HCT116 (cell line): Measurements from ENCODE around the gene RPL7A.

Experiments used
- CEBPB ChIP-seq: IDR thresholded peaks from 2 replicates; pipeline ENCODE4 v1.6.1; 2012; ENCODE audit warnings: low read depth
- EZH2phosphoT487 ChIP-seq: fragments of 200-600 bp; IDR thresholded peaks from 2 replicates; pipeline ENCODE4 v1.6.1; 2018; ENCODE audit warnings: antibody characterized with exemption, borderline replicate concordance
- POLR2A ChIP-seq: IDR thresholded peaks from 2 replicates; pipeline ENCODE4 v1.7.0; 2011; ENCODE audit warnings: borderline replicate concordance; ENCODE audit not compliant: insufficient read depth, insufficient read length; ENCODE audit errors: extremely low read depth
- SP1 ChIP-seq: IDR thresholded peaks from 2 replicates; pipeline ENCODE4 v1.6.1; 2012; ENCODE audit warnings: low read depth
- TF ChIP-seq, protein P1 (sequence below), 3 experiments: fragments of 200-600 bp in 1 of 3; sonication (generic) in 1 of 3; IDR thresholded peaks in 2 of 3; conservative IDR thresholded peaks in 1 of 3; 2 replicates each; pipeline ENCODE4 v1.5.1; 2012 to 2017; ENCODE audit warnings: low read depth in 2 of 3, low read length in 2 of 3, antibody characterized with exemption in 1 of 3, borderline replicate concordance in 1 of 3, control low read depth in 1 of 3, mild to moderate bottlenecking in 1 of 3, mixed read lengths in 1 of 3, mixed run types in 1 of 3, moderate library complexity in 1 of 3; ENCODE audit not compliant: insufficient read depth in 1 of 3

- no peak for TF ChIP-seq CEBPB
- TF ChIP-seq, protein P1, sequence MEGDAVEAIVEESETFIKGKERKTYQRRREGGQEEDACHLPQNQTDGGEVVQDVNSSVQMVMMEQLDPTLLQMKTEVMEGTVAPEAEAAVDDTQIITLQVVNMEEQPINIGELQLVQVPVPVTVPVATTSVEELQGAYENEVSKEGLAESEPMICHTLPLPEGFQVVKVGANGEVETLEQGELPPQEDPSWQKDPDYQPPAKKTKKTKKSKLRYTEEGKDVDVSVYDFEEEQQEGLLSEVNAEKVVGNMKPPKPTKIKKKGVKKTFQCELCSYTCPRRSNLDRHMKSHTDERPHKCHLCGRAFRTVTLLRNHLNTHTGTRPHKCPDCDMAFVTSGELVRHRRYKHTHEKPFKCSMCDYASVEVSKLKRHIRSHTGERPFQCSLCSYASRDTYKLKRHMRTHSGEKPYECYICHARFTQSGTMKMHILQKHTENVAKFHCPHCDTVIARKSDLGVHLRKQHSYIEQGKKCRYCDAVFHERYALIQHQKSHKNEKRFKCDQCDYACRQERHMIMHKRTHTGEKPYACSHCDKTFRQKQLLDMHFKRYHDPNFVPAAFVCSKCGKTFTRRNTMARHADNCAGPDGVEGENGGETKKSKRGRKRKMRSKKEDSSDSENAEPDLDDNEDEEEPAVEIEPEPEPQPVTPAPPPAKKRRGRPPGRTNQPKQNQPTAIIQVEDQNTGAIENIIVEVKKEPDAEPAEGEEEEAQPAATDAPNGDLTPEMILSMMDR (IDR thresholded peaks at IDR 0.05 in 2 of 3, conservative IDR thresholded peaks at IDR 0.05 in 1 of 3; ENCODE audit: borderline replicate concordance in 1 of 3, insufficient read depth in 1 of 3, low read depth in 2 of 3, low read length in 2 of 3): no peak
- no peak for TF ChIP-seq EZH2phosphoT487
- no peak for TF ChIP-seq SP1
- no peak for TF ChIP-seq POLR2A
Measured at GRCh38 chr9:133322701-133323100, 25.3 kb upstream of the RPL7A start.
